Activated CD4-positive, alpha-beta T cell treated with anti-CD3 and anti-CD28 coated beads, Interleukin-2, amount 50 U/mL, for 24 hours (primary cell): ENCODE data around the gene PSEN1.
A peak's percentile ranks its signal among the peaks of the same experiment; 100 is the strongest.

Experiments
- DNase-seq, 2 donors: peaks; one replicate each; pipeline ENCODE4 v3.0.0-alpha.2; 2020; ENCODE audit warnings: low read depth in 1 of 2, low spot score in 1 of 2

Gene PSEN1

DNA sequence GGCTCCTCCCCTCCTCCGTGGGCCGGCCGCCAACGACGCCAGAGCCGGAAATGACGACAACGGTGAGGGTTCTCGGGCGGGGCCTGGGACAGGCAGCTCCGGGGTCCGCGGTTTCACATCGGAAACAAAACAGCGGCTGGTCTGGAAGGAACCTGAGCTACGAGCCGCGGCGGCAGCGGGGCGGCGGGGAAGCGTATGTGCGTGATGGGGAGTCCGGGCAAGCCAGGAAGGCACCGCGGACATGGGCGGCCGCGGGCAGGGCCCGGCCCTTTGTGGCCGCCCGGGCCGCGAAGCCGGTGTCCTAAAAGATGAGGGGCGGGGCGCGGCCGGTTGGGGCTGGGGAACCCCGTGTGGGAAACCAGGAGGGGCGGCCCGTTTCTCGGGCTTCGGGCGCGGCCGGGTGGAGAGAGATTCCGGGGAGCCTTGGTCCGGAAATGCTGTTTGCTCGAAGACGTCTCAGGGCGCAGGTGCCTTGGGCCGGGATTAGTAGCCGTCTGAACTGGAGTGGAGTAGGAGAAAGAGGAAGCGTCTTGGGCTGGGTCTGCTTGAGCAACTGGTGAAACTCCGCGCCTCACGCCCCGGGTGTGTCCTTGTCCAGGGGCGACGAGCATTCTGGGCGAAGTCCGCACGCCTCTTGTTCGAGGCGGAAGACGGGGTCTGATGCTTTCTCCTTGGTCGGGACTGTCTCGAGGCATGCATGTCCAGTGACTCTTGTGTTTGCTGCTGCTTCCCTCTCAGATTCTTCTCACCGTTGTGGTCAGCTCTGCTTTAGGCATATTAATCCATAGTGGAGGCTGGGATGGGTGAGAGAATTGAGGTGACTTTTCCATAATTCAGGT is at the start of gene PSEN1:
TSS of gene PSEN1 (plus strand) at position 121 of the 839 bp plus-strand sequence. CDS start 11,513 bp downstream, outside the sequence.
- peak; percentile 96 for DNase-seq

DNA sequence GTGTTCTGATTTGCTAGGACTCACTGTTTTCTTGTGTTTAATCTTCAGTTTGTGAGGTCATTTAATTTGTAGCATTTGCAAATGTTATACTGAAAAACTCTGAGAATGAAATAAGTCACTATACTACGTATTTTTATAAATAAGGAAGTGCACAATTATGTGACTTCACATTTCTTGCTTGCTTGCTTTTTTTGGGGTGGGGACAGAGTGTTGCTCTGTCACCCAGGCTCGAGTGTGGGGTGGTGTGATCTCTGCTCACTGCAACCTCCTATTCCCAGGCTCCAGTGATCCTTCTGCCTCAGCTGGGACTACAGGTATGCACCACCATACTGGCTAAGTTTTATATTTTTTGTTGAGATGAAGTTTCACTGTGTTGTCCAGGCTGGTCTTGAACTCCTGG is 45.3 kb upstream of the PSEN1 start:
- no peak for DNase-seq

DNA sequence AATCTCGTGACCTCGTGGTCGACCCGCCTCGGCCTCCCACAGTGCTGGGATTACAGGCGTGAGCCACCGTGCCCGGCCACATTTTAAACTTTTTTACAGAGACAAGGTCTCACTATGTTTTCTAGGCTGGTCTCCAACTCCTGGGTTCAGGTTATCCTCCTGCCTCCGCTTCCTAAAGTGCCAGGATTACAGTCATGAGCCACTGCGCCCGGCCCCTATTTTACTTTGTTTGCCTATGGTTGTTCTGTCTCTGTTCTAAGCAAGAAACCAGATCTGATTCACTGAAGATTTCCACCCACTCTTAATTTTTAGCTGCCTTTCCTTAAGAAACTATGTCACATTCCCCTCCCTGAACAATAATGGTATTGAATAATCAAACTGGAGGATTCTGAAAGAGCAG is 38.9 kb upstream of the PSEN1 start:
- DNase-seq = no peak

DNA sequence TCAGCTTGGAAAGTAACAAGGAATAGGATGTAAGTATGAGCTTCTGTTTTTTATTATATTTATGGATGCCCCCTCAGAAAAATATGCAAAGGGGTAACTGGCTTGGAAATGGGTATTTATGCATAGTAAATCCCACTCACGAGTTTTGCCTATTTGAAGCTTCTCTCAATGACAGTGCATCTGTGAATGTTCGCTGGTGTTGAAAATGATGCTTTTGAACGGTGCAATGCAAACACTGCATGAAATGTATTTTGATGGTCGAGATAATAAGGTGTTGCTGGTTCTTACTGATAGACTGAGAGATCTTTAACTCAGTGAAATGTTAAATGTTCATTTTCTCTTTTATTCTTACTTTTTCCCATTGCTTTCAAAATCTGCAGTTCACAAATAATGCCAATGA is 36.0 kb upstream of the PSEN1 start:
- DNase-seq = no peak

DNA sequence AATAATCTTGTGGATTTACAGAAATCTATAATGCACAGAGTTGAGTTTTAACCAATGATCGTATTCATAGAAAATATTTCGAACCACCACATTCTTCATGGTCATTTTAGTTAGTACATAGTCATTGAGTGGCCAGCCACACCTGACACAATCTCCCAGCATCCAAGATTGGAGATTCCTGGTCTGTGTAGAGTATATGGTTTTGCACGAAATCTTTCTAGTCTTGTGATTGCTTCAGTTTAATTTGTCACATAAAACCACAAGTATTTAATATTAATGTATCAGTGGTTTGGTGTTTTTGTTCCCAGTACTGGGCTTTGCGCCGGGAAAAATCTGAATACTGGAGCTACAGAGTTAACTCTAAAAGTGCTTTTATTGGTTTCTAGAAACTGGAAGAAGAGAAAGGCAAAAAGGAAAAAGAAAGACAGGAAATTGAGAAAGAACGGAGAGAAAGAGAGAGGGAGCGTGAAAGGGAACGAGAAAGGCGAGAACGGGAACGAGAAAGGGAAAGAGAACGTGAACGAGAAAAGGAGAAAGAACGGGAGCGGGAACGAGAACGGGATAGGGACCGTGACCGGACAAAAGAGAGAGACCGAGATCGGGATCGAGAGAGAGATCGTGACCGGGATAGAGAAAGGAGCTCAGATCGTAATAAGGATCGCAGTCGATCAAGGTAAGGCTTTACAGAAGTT is 33.4 kb upstream of the PSEN1 start:
- no peak for DNase-seq

DNA sequence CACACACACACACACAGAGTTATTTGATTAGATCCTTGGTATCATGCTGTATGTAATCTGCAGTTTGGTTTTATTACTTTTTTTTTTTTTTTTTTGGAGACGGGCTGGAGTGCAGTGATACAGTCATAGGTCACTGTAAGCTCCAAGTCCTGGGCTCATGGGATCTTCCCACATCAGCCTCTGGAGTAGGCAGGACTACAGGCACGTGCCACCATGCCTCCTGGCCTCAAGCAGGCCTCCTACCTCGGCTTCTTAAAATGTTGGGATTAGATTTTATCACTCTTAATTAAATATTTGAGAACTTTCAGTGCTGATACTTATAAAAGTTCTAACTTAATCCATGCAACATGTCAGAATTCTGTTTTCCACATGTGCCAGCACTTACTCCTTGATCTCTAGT is 31.3 kb upstream of the PSEN1 start:
- DNase-seq = no peak

DNA sequence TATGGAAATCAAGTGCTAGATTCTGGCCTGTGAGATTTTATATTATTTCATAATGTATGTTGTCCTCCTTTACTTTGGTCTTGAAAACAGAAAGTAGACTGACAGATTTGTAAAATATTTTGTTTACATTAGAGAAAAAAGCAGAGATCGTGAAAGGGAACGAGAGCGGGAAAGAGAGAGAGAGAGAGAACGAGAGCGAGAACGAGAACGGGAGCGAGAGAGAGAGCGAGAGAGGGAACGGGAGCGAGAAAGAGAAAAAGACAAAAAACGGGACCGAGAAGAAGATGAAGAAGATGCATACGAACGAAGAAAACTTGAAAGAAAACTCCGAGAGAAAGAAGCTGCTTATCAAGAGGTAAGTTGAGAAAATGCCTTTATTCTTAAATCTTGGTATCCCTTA is 30.6 kb upstream of the PSEN1 start:
- no peak for DNase-seq

DNA sequence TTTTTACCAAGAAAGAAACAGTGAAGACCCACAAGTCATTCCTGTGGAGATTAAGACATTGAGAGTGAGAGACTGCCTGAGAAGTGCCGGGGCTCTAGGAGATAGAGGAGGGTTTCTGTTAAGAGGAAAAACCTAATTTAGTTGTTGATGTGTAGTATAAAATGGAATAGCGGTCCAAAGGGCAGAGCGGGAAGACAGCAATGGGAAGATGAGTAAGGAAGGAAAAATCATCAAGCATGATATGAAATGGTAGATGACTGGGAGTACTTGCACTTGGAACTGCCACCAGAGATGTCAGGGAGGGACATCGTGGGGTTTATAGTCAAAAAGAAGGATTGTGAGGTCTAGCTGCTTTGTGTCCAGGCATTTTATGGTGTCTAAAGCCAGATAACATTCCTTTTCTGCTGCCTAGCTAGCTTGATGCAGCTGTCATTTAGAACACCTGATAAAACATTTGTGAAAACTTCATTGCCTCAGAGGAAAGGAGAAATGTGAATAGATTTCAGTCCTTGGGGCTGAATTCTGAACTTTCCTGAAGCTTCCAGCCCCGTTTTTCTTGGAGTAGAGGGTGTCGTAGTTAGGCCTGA is 20.1 kb upstream of the PSEN1 start:
- DNase-seq = no peak

DNA sequence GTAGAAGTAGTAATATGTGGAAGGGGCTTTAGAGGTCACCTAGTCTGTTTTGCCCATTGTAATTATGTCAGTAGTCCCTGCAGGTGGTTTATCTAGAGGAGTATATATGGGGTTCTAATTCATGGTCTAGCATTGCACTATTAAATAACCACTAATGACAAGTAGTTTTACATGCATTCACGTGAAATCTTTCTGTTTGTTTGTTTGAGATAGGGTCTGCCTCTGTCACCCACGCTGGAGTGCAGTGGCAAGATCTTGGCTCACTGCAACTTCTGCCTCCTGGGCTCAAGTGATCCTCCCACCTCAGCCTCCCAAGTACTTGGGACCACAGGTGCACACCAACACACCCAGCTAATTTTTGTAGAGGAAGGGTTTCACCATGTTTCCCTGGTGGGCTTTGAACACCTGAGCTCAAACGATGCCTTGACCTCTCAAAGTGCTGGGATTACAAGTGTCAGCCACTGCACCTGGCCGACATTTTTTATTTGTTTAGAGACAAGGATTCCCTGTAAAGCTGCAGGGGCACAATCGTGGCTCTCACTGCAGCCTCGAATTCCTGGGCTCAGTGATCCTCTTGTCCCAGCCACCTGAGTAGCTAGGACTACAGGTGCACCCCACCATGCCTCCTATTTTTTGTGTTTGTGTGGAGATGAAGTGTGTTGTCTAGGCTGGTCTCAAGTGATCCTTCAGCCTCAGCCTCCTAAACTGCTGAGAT is 12.0 kb upstream of the PSEN1 start:
- no peak for DNase-seq

DNA sequence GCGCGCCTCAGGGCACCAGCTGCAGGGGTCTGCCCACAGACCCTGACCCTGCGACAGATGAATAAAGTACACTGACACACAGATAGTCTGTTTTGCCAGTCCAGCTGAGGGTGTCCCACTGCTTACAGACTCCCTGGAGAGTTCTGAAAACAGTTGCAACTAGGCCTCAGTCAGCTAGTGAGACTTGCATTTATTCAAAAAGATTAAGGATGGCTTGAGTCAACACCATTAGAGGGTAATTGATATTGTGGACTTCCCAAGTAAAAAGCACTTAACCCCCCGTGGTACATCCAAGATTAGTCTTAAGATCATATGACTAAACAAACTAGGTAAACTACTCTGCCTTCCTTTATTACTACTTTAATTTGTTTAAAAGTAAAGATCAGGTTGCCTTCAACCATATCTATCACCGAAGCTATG is 11.1 kb upstream of the PSEN1 start:
- DNase-seq = no peak

DNA sequence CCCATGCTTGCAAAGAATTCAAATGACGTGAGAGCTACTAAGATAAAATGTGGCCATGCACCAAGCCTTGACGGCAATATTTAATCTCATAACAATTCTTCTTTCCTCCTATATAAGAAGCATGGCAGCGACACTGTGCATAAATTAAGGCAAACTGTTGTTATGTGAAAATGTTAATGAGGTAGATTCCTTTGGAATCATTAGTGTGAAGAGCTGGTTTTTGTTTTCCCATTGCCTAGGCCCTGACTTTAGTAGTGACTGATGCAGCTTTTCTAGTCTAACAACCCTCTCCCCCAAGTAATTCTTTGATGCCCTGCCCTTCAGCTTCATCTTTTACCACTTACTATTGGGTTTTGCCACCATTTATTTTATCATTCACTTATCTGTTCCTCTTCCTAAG is 10.6 kb upstream of the PSEN1 start:
- no peak for DNase-seq

DNA sequence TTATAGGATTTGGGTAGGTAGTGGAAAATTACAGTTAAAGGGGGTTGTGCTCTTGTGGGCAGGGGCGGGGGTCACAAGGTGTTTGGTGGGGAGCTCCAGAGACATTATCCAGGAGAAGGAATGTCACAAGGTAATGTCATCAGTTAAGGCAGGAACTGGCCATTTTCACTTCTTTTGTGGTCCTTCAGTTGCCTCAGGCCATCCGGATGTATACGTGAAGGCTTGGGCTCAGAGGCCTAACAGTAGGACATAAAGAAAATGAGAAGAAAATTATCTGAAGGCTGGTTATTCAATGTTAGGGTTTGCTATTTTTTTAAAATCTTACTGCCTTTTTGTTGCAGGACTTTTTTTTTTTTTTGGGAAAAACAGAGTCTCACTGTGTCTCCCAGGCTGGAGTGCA is 2.5 kb upstream of the PSEN1 start:
- DNase-seq = no peak

DNA sequence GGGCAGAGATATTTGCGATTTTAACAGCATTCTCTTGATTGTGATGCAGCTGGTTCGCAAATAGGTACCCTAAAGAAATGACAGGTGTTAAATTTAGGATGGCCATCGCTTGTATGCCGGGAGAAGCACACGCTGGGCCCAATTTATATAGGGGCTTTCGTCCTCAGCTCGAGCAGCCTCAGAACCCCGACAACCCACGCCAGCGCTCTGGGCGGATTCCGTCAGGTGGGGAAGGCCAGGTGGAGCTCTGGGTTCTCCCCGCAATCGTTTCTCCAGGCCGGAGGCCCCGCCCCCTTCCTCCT is 271 bp upstream of the PSEN1 start:
- DNase-seq = no peak

DNA sequence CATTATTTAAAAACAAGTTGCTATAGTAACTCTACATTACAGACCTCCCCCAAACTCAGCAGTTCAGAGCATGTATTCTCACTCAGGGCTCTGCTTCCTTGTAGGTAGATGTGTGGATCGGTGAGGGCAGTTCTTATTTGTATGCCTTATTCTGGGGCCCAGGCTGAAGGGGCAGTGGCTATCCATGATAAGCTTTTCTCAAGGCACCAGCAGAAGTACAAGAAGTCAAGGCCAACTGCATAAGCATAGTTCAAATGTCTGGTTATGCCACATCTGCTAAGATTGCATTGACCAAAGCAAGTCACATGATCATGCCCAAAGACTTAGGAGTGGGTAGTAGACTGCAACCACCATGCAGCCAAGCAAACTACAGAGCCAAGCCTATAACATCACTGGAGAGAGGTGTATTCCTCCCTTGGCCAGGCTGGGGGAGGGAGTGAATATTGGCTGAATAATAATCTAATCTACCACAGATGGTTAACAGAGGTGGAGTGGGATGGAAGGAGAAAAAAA is 4.6 kb downstream of the PSEN1 start:
- no peak for DNase-seq

DNA sequence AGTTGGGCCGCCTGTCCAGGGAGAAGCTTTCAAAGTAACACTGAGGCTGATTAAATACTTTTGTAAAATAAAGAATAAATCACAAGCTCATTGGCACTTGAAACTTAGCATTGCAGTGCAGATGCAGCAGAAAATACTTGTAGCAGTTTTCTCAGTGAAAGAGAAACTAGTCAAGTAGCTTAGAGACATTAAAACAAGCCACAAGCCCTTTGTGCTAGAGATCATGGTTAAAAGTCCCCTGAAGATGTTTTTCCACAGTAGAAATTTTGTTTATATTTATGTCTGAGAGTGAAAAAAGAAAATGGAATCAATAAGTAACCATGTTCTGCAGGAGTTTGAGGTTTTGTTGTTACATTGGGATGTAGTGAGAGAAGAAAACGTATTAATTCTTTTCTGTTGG is 5.9 kb downstream of the PSEN1 start:
- no peak for DNase-seq

DNA sequence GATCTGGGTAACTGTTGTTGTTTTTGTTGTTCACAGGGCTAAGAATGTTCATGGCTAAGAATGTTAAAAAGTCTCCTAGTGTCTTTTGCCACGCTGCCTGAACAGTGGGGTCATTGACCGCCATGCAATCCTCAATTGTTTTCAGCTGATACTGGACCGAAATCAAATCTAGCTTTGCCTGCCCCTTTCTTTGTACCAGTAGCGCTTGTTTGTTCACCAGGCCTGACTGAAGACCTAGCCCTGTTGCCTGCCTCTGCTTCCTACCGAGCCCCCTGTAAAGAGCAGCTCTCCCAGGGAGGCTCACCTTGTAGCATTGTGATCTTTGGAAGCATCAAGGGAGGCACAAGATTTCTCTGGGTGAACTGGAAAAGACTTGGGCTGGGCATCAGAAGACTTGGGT is 6.7 kb downstream of the PSEN1 start:
- no peak for DNase-seq

DNA sequence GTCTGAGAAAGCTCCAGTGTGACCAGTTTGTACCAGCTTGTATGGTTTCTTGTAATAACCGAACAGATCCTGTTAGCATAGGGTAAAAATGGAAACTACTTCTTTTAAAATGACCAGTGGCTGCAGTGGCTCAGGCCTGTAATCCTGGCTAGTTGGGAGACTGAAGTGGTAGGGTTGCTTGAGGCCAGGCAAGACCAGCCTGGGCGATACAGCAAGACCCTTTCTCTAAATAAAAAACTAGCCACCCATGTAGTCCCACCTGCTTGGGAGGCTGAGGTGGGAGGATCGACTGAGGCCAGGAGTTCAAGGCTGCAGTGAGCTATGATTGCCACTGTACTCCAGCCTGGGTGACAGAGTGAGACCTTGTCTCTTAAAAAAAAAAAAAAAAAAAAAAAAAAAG is 7.3 kb downstream of the PSEN1 start:
- DNase-seq = no peak

DNA sequence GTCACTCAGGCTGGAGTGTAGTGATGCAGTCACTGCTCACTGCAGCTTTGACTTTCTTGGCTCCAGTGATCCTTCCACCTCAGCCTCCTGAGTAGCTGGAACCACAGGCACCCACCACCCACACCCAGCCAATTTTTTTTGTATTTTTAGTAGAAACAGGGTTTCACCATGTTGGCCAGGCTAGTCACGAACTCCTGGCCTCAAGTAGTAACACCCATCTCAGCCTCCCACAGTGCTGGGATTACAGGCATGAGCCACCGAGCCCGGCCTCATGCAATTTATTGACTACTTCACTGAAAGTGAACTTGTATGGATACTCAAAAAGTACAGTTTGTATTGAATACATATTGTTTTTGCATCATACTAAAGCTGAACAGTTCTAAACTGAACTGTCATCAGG is 9.1 kb downstream of the PSEN1 start:
- no peak for DNase-seq

DNA sequence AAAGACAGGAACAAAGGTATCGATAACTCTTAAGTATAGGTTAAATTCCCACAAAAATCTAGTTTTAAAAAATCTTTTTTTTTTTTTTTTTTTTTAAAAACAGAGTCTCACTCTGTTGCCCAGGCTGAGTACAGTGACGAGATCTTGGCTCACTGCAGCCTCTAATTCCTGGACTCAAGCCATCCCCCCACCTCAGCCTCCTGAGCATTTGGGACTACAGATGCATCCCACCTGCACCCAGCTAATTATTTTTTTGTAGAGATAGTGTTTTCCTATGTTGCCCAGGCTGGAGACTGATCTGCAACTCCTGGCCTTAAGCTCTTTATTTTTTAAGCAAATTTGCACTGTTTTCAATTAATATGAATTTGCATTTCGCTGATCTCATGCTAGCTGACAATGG is 9.8 kb downstream of the PSEN1 start:
- DNase-seq = no peak

DNA sequence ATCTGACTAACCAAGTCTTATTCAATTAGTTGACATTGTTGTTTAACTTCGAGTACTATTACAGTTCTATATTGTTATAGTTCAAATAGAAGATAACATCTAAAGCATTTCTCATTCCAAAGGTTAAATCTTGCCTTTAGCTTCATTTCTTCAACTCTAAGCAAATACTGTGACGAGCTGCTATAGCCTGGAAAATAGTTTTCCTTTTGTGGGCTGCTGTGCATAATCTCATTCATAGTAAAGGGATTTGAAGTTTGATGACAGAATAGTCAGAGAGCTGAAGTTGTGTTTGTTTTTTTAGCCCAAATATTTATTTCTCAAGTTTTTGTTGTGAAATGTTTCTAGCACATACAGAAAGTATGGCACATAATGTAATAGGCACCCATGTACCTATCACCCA is 13.4 kb downstream of the PSEN1 start:
- no peak for DNase-seq

DNA sequence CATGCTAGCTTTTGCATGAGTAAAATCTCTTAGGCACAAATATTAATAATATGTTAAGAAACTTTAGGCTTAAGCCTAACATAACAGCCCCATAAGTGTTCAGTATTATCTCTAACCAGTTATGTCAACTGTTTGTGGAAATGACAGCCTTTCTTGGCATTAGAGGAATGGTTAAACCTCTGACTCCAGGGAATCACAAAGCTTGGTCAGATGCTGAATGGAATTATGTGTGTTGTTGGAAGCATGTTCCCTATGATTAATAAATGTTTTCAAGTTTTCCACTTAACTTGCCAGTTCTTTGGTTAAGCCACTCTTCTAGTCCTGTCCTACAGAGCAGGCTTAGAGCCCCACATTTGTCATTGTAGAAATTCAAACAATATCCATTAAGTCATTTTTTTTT is 17.0 kb downstream of the PSEN1 start:
- DNase-seq = no peak

DNA sequence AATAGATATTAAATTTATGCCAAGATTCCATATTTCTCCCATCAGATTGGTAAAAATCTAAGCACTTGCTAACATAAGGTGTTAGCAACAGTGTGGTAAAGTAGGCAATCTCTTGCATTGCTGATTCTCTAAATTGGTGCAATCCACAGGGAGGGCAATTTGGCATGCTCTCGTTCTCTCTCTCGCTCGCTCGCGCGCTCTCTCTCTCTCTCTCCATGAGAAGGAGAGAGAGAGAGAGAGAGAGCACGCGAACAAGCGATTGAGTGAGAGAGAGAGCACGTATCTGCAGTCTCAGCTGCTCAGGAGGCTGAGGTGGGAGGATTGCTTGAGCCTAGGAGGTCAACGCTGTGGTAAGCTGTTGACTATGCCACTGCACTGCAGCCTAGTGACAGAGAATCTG is 25.9 kb downstream of the PSEN1 start:
- DNase-seq = no peak
